IMR-90 (cell line): ENCODE data around the gene PLCH2. TPM values are rescaled to one million over a fixed set of nuclear protein-coding genes. Genes with fewer than 3 reads are reported as not detected.

ENCODE experiments used
- ATAC-seq: fragments of 200-7000 bp; cut with Tn5 transposase; 2 replicates; pipeline ENCODE4 v1.9.1; 2020; ENCODE audit warnings: low read depth, mild to moderate bottlenecking, moderate library complexity
- BruUV-seq: library from RNA; stranded (reverse); fragments of 400-500 nt; replicated peaks from 2 replicates; lab custom pipeline; 2021; lab: Mats Ljungman, UMichigan
- CTCF ChIA-PET: fragments of 300-600 bp; formaldehyde crosslinking; extraction: SDS; loops from one replicate; lab custom pipeline; 2021; ENCODE audit warnings: antibody characterized with exemption; lab: Yijun Ruan, JAX
- POLR2A ChIA-PET: fragments of 300-600 bp; sonication (Branson Sonifier 250); formaldehyde crosslinking; loops from one replicate; lab custom pipeline; 2022; ENCODE audit warnings: antibody characterized with exemption; ENCODE audit not compliant: unreplicated experiment; lab: Charles Lee
- DNase-seq: peaks from one replicate; pipeline ENCODE4 v3.0.0; 2013
- H2AFZ ChIP-seq: replicated peaks from 2 replicates; pipeline ENCODE3; 2013; ENCODE audit warnings: low read length, mild to moderate bottlenecking; ENCODE audit not compliant: poor library complexity
- H2AK5ac ChIP-seq: 2 replicates; pipeline ENCODE4 v1.6.1; 2013; ENCODE audit warnings: low read depth, low read length, inconsistent platforms
- H2AK9ac ChIP-seq: replicated peaks from 2 replicates; pipeline ENCODE3; 2013; ENCODE audit warnings: mild to moderate bottlenecking, low read depth, low read length, moderate library complexity; ENCODE audit not compliant: poor library complexity
- H2BK120ac ChIP-seq: 2 replicates; pipeline ENCODE4 v1.6.1; 2013; ENCODE audit warnings: low read depth, low read length, inconsistent platforms
- H2BK15ac ChIP-seq: 3 replicates; pipeline ENCODE4 v1.6.1; 2013; ENCODE audit warnings: low read depth, low read length, inconsistent platforms
- H2BK20ac ChIP-seq: 2 replicates; pipeline ENCODE4 v1.6.1; 2013; ENCODE audit warnings: low read depth, mild to moderate bottlenecking, inconsistent platforms, low read length, moderate library complexity
- H2BK5ac ChIP-seq: 2 replicates; pipeline ENCODE4 v1.6.1; 2013; ENCODE audit warnings: mild to moderate bottlenecking, low read depth, low read length, inconsistent platforms; ENCODE audit not compliant: poor library complexity, severe bottlenecking
- H3K14ac ChIP-seq: replicated peaks from 2 replicates; pipeline ENCODE4 v1.6.1; 2013; ENCODE audit warnings: low read depth, low read length, inconsistent platforms
- H3K18ac ChIP-seq: 2 replicates; pipeline ENCODE4 v1.6.1; 2013; ENCODE audit warnings: low read depth, low read length, control low read depth
- H3K23ac ChIP-seq: 2 replicates; pipeline ENCODE4 v1.6.1; 2013; ENCODE audit warnings: low read depth, low read length, inconsistent platforms
- H3K27ac ChIP-seq: 2 replicates; pipeline ENCODE4 v1.5.1; 2013; ENCODE audit warnings: mild to moderate bottlenecking, control low read depth, low read length; ENCODE audit not compliant: insufficient read depth
- H3K27me3 ChIP-seq: 2 replicates; pipeline ENCODE4 v1.6.1; 2013; ENCODE audit warnings: low read length; ENCODE audit not compliant: control insufficient read depth, insufficient read depth
- H3K36me3 ChIP-seq: 2 replicates; pipeline ENCODE4 v1.6.1; 2013; ENCODE audit warnings: low read length, mixed read lengths; ENCODE audit not compliant: control insufficient read depth, insufficient read depth
- H3K4ac ChIP-seq: 2 replicates; pipeline ENCODE4 v1.6.1; 2013; ENCODE audit warnings: low read depth, low read length, inconsistent platforms
- H3K4me1 ChIP-seq: 2 replicates; pipeline ENCODE4 v1.6.1; 2013; ENCODE audit warnings: low read length, mixed read lengths; ENCODE audit not compliant: control insufficient read depth, insufficient read depth
- H3K4me2 ChIP-seq: 2 replicates; pipeline ENCODE4 v1.6.1; 2013; ENCODE audit warnings: low read depth, mild to moderate bottlenecking, control low read depth, low read length, moderate library complexity
- H3K4me3 ChIP-seq: 2 replicates; pipeline ENCODE4 v1.5.1; 2013; ENCODE audit warnings: low read depth, mild to moderate bottlenecking, control low read depth, low read length, moderate library complexity; ENCODE audit not compliant: insufficient read depth
- H3K56ac ChIP-seq: 2 replicates; pipeline ENCODE4 v1.6.1; 2013; ENCODE audit warnings: low read length, inconsistent platforms; ENCODE audit not compliant: insufficient read depth; ENCODE audit errors: extremely low read depth
- H3K79me1 ChIP-seq, 2 experiments: 2 replicates each; pipeline ENCODE4 v1.6.1; 2013; ENCODE audit warnings: low read length in 2 of 2, inconsistent platforms in 1 of 2, low read depth in 1 of 2
- H3K9ac ChIP-seq: 2 replicates; pipeline ENCODE4 v1.6.1; 2013; ENCODE audit warnings: low read depth, low read length, control low read depth
- H3K9me1 ChIP-seq: 2 replicates; pipeline ENCODE4 v1.6.1; 2013; ENCODE audit warnings: low read length, inconsistent platforms; ENCODE audit not compliant: insufficient read depth
- H3K9me3 ChIP-seq: 2 replicates; pipeline ENCODE4 v1.6.1; 2013; ENCODE audit warnings: low read length; ENCODE audit not compliant: control insufficient read depth, insufficient read depth
- H4K20me1 ChIP-seq: 2 replicates; pipeline ENCODE4 v1.6.1; 2013; ENCODE audit warnings: low read length, inconsistent platforms; ENCODE audit not compliant: insufficient read depth
- H4K5ac ChIP-seq: 2 replicates; pipeline ENCODE4 v1.6.1; 2013; ENCODE audit warnings: mild to moderate bottlenecking, low read depth, low read length, control low read depth
- H4K8ac ChIP-seq, 2 experiments: 2 replicates each; pipeline ENCODE4 v1.6.1; 2013; ENCODE audit warnings: low read depth in 2 of 2, low read length in 2 of 2, control low read depth in 1 of 2, inconsistent platforms in 1 of 2
- H4K91ac ChIP-seq: 2 replicates; pipeline ENCODE4 v1.6.1; 2013; ENCODE audit warnings: low read depth, low read length, inconsistent platforms; ENCODE audit not compliant: insufficient read depth
- BHLHE40 ChIP-seq: fragments of 150-350 bp; IDR thresholded peaks from 2 replicates; pipeline ENCODE4 v1.6.1; 2016; ENCODE audit warnings: mild to moderate bottlenecking, low read depth, low read length
- CEBPB ChIP-seq: IDR thresholded peaks from 2 replicates; pipeline ENCODE4 v1.6.1; 2012; ENCODE audit warnings: low read depth, low read length, improper control_type of control experiment
- CHD1 ChIP-seq: IDR thresholded peaks from 2 replicates; pipeline ENCODE4 v1.6.1; 2012; ENCODE audit warnings: low read depth, low read length, improper control_type of control experiment
- FOS ChIP-seq: fragments of 150-350 bp; IDR thresholded peaks from 2 replicates; pipeline ENCODE4 v1.6.1; 2016; ENCODE audit warnings: low read depth, low read length
- MAFK ChIP-seq: IDR thresholded peaks from 2 replicates; pipeline ENCODE4 v1.6.1; 2012; ENCODE audit warnings: low read depth, low read length, improper control_type of control experiment
- MAZ ChIP-seq: IDR thresholded peaks from 2 replicates; pipeline ENCODE4 v1.6.1; 2012; ENCODE audit warnings: low read depth, mild to moderate bottlenecking, low read length, improper control_type of control experiment, moderate library complexity, borderline replicate concordance
- MXI1 ChIP-seq: IDR thresholded peaks from 2 replicates; pipeline ENCODE4 v1.6.1; 2012; ENCODE audit warnings: low read depth, mild to moderate bottlenecking, low read length, moderate library complexity, borderline replicate concordance
- NFE2L2 ChIP-seq: fragments of 150-350 bp; IDR thresholded peaks from 2 replicates; pipeline ENCODE4 v1.6.1; 2016; ENCODE audit warnings: low read depth, mild to moderate bottlenecking, low read length
- POLR2A ChIP-seq: IDR thresholded peaks from 2 replicates; pipeline ENCODE4 v1.6.1; 2012; ENCODE audit warnings: mild to moderate bottlenecking, low read depth, low read length
- RAD21 ChIP-seq: IDR thresholded peaks from 2 replicates; pipeline ENCODE4 v1.6.1; 2012; ENCODE audit warnings: low read length, improper control_type of control experiment
- RCOR1 ChIP-seq: IDR thresholded peaks from 2 replicates; pipeline ENCODE4 v1.6.1; 2012; ENCODE audit warnings: mild to moderate bottlenecking, low read length, improper control_type of control experiment; ENCODE audit not compliant: insufficient replicate concordance
- RFX5 ChIP-seq: IDR thresholded peaks from 2 replicates; pipeline ENCODE4 v1.8.0; 2012; ENCODE audit warnings: low read depth, mild to moderate bottlenecking, low read length, moderate library complexity
- SMC3 ChIP-seq: fragments of 150-350 bp; IDR thresholded peaks from 2 replicates; pipeline ENCODE4 v1.6.1; 2016; ENCODE audit warnings: low read depth, mild to moderate bottlenecking, antibody characterized with exemption, low read length, moderate library complexity
- WGBS, 2 experiments: methylation state at CpG; one replicate each; pipeline versions ENCODE4 v1.1.5 to v1.1.7; 2013; ENCODE audit warnings: missing lambda C conversion rate in 2 of 2; ENCODE audit not compliant: insufficient read length in 1 of 2; ENCODE audit errors: extremely low coverage in 2 of 2; 5-methylcytosine and 5-hydroxymethylcytosine counted together
- dilution Hi-C: fragments of 300-500 bp; cut with HindIII; formaldehyde crosslinking; loops from one replicate; pipeline ENCODE4 v1.14.3; 2018; ENCODE audit warnings: low sequenced_read_pairs; ENCODE audit not compliant: unreplicated experiment
- in situ Hi-C: fragments of 300-500 bp; cut with MboI; formaldehyde crosslinking; loops from 3 replicates; pipeline ENCODE4 v1.14.3; 2019; ENCODE audit warnings: low sequenced_read_pairs, inconsistent platforms, mixed read lengths
- intact Hi-C: fragments of 100-400 bp; cut with micrococcal nuclease; formaldehyde crosslinking; loops from 2 replicates; pipeline ENCODE4 v1.10.0; 2022
- polyA plus RNA-seq, 3 experiments: library from polyadenylated mRNA; depleted of rRNA; stranded (reverse); fragments of >200 nt; gene quantifications; 2 replicates each; pipeline ENCODE4 v1.2.3, GENCODE V29; 2012; ENCODE audit warnings: low replicate concordance in 1 of 3
- total RNA-seq: library from RNA; depleted of rRNA; stranded (reverse); fragments of >200 nt; gene quantifications from 2 replicates; pipeline ENCODE4 v1.2.3, GENCODE V29; 2012
- TF ChIP-seq, protein P1 (sequence below): fragments of 150-350 bp; IDR thresholded peaks from 2 replicates; pipeline ENCODE4 v1.6.1; 2016; ENCODE audit warnings: low read depth, mild to moderate bottlenecking, low read length, moderate library complexity, borderline replicate concordance
- TF ChIP-seq, protein P2 (sequence below): fragments of 150-350 bp; IDR thresholded peaks from 2 replicates; pipeline ENCODE4 v1.6.1; 2017; ENCODE audit warnings: mild to moderate bottlenecking, antibody characterized with exemption, low read length, low read depth
- TF ChIP-seq, protein P3 (sequence below): conservative IDR thresholded peaks from 2 replicates; pipeline ENCODE4 v1.5.1; 2012; ENCODE audit warnings: mild to moderate bottlenecking, low read depth, low read length, improper control_type of control experiment

The PLCH2 gene
- total and polyA plus RNA-seq, 2 of the 4 experiments (the other 2 are of a cell fraction): 0.18 to 1.9 TPM

DNA sequence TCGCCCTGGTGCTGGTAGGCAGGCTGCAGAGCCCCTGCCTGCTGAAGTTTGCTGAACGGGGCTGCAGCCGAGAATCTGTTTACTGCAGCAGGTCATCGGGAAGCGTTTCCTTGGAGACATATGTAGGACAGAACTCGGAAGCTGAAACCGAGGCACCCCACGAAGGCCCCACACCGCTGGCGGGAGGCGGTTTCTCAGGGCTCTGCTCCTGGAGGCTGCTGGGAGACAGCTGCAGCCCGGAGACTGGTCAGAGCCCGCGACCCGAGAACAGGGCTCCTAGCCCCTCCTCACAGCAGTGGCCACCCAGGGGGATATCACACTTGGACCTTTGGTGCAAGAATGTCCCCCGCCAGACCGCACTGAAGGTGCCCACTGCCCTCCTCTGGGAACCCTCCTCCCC lies 12.7 kb upstream of the PLCH2 start:
- in situ Hi-C loops: no loop called here
- no peak overlapping the region for H4K8ac ChIP-seq
- no peak overlapping the region; the same call in 1 of the 2 replicates for H3K4me2 ChIP-seq
- H3K36me3 ChIP-seq: no peaks in the 10 kb centered on the region
- POLR2A ChIA-PET: no interaction called here
- H3K9me1 ChIP-seq: no peaks in the 10 kb centered on the region
- H3K9me3 ChIP-seq: no peaks in the 10 kb centered on the region
- H2BK15ac ChIP-seq: no peak overlapping the region
- H3K27ac ChIP-seq: no peak overlapping the region
- no peak overlapping the region for H2BK120ac ChIP-seq
- no TSS peak for BruUV-seq
- H4K91ac ChIP-seq: no peak overlapping the region
- ATAC-seq (peak; percentile 30; the same call in 1 of the 2 replicates), DNase-seq (peak; percentile 25)
- intact Hi-C loops: no loop called here
- peak overlapping the region; percentile 48 for H2AFZ ChIP-seq
- no peak overlapping the region for H3K4me3 ChIP-seq
- no peak overlapping the region for H3K14ac ChIP-seq
- no peak overlapping the region for H3K56ac ChIP-seq
- H3K79me1 ChIP-seq: no peaks in the 10 kb centered on the region
- H3K4ac ChIP-seq: no peak overlapping the region
- H3K9ac ChIP-seq: no peak overlapping the region
- TF ChIP-seq POLR2A (no peak), BHLHE40 (no peak), SMC3 (no peak), RFX5 (no peak), MAFK (no peak), NFE2L2 (no peak), RCOR1 (no peak), MAZ (no peak), MXI1 (no peak), FOS (no peak), CHD1 (no peak), RAD21 (no peak), CEBPB (no peak)
- TF ChIP-seq, protein P1, sequence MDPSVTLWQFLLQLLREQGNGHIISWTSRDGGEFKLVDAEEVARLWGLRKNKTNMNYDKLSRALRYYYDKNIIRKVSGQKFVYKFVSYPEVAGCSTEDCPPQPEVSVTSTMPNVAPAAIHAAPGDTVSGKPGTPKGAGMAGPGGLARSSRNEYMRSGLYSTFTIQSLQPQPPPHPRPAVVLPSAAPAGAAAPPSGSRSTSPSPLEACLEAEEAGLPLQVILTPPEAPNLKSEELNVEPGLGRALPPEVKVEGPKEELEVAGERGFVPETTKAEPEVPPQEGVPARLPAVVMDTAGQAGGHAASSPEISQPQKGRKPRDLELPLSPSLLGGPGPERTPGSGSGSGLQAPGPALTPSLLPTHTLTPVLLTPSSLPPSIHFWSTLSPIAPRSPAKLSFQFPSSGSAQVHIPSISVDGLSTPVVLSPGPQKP: no peak
- TF ChIP-seq, protein P2, sequence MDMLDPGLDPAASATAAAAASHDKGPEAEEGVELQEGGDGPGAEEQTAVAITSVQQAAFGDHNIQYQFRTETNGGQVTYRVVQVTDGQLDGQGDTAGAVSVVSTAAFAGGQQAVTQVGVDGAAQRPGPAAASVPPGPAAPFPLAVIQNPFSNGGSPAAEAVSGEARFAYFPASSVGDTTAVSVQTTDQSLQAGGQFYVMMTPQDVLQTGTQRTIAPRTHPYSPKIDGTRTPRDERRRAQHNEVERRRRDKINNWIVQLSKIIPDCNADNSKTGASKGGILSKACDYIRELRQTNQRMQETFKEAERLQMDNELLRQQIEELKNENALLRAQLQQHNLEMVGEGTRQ: no peak
- TF ChIP-seq, protein P3, sequence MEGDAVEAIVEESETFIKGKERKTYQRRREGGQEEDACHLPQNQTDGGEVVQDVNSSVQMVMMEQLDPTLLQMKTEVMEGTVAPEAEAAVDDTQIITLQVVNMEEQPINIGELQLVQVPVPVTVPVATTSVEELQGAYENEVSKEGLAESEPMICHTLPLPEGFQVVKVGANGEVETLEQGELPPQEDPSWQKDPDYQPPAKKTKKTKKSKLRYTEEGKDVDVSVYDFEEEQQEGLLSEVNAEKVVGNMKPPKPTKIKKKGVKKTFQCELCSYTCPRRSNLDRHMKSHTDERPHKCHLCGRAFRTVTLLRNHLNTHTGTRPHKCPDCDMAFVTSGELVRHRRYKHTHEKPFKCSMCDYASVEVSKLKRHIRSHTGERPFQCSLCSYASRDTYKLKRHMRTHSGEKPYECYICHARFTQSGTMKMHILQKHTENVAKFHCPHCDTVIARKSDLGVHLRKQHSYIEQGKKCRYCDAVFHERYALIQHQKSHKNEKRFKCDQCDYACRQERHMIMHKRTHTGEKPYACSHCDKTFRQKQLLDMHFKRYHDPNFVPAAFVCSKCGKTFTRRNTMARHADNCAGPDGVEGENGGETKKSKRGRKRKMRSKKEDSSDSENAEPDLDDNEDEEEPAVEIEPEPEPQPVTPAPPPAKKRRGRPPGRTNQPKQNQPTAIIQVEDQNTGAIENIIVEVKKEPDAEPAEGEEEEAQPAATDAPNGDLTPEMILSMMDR: no peak
- H2BK5ac ChIP-seq: no peak overlapping the region
- H3K4me1 ChIP-seq: no peaks in the 10 kb centered on the region
- CTCF ChIA-PET: no interaction called here
- H2AK9ac ChIP-seq: no peak overlapping the region
- no CpG with 5 or more reads among the region's 17 CpGs for WGBS, 2 experiments
- H4K20me1 ChIP-seq: no peaks in the 10 kb centered on the region
- H3K18ac ChIP-seq: no peak overlapping the region
- H3K23ac ChIP-seq: no peak overlapping the region
- H3K27me3 ChIP-seq: peaks cover 35% of the 10 kb centered on the region
- dilution Hi-C loops: no loop called here
- no peak overlapping the region for H2BK20ac ChIP-seq
- H4K5ac ChIP-seq: no peak overlapping the region
- no peak overlapping the region for H2AK5ac ChIP-seq
